ENCODE data around the gene EDNRA. TPM values are rescaled to one million over a fixed set of nuclear protein-coding genes. Genes with fewer than 3 reads are reported as not detected.

Gene EDNRA
- total and polyA plus RNA-seq, 11 donors = 3.8 to 39.0 (median 14.6) TPM

DNA sequence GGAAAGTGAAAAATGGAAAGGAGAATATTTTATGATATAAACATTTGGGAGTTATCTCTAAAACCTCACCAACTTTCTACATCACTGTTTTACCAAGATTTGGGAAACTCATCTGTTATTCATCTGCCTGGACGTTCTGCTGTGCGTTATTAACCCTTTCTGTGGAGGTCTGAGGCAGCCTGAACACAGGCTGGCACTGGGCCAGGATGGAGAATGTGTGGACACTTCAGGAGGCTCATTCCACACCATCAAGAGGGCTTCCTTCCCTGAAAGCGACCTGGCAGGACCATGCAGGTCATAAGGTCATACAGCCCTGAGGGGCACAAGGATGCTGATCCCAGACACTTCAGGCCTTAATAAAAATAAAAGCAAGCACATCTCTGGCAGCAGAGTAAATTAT is 105.1 kb downstream of the EDNRA start:
- no peak overlapping the region for H3K4me3 ChIP-seq
- WGBS, 4 donors = 42 to 50% (median 46%) methylated on average over 3 of the region's 3 CpGs
- H3K27me3 ChIP-seq = no peaks in the 10 kb centered on the region
- H3K4me1 ChIP-seq = peaks cover 0 to 12% (median 0%) of the 10 kb centered on the region in 12 donors
- no peak overlapping the region for H3K27ac ChIP-seq
- H3K36me3 ChIP-seq = no peaks in the 10 kb centered on the region
- peaks cover 0 to 17% (median 2%) of the 10 kb centered on the region in 12 donors for H3K9me3 ChIP-seq
- TF ChIP-seq, protein P1, sequence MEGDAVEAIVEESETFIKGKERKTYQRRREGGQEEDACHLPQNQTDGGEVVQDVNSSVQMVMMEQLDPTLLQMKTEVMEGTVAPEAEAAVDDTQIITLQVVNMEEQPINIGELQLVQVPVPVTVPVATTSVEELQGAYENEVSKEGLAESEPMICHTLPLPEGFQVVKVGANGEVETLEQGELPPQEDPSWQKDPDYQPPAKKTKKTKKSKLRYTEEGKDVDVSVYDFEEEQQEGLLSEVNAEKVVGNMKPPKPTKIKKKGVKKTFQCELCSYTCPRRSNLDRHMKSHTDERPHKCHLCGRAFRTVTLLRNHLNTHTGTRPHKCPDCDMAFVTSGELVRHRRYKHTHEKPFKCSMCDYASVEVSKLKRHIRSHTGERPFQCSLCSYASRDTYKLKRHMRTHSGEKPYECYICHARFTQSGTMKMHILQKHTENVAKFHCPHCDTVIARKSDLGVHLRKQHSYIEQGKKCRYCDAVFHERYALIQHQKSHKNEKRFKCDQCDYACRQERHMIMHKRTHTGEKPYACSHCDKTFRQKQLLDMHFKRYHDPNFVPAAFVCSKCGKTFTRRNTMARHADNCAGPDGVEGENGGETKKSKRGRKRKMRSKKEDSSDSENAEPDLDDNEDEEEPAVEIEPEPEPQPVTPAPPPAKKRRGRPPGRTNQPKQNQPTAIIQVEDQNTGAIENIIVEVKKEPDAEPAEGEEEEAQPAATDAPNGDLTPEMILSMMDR (IDR thresholded peaks at IDR 0.05) = no peak
- no peak for TF ChIP-seq POLR2A (IDR thresholded peaks at IDR 0.05)
- no peak for ATAC-seq
- intact Hi-C loops (cut with DNase I) = loop anchor here in 6 of 10 donors (5.0 to 10.0 kb wide), 6 partner anchors 61 to 569 kb away; no protein-coding TSS in a partner anchor
- no peak for DNase-seq

DNA sequence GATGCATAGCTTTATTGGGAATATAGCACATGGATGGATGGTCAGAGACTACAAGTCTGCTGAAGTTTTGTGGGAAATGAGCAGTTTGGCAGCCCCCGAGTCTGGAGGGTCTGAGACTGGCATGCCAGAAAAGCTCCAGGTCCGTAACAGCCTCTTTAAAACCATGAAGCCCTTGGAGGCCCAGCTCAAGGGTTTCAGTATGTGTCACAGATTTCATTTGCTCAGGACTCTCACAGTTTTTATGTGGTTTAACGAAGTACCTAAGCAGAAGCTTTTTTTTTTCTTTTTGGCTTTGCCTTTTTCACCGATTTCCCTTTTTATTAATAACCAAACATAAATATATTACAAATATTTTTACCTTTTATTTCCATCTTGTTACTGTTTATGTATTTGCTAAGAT is 105.7 kb downstream of the EDNRA start:
- ATAC-seq (no peak), DNase-seq (no peak)
- TF ChIP-seq POLR2A (IDR thresholded peaks at IDR 0.05) = no peak
- TF ChIP-seq, protein P1 (IDR thresholded peaks at IDR 0.05) = no peak
- no peaks in the 10 kb centered on the region for H3K36me3 ChIP-seq
- H3K9me3 ChIP-seq = peaks cover 0 to 17% (median 2%) of the 10 kb centered on the region in 12 donors
- no peaks in the 10 kb centered on the region for H3K27me3 ChIP-seq
- intact Hi-C loops (cut with DNase I) = loop anchor here in 6 of 10 donors (5.0 to 10.0 kb wide), 6 partner anchors 62 to 569 kb away; no protein-coding TSS in a partner anchor
- H3K4me3 ChIP-seq = no peak overlapping the region
- WGBS, 4 donors = 85 to 90% (median 89%) methylated on average over 4 of the region's 4 CpGs
- peaks cover 0 to 12% (median 0%) of the 10 kb centered on the region in 12 donors for H3K4me1 ChIP-seq
- no peak overlapping the region for H3K27ac ChIP-seq

DNA sequence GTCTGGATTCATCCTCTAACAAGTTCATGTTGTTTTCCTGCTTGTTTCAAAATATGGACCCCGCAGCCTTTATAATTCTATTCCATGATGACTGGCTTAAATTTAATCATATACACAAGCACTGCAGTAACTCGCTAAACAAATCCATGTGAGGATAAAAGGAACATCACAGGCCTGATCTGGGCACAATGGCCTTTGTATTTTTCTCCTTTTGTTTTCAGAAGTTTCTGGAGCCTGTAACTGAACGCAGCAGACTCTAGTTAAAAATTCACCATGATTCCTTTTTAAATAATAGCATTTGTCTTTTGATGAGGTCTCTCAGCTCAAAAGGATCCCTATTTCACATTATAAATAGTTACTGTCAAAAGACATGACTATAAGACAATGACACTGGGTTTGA is 106.1 kb downstream of the EDNRA start:
- Histone ChIP-seq H3K36me3 (no peaks in the 10 kb centered on the region), H3K27me3 (no peaks in the 10 kb centered on the region), H3K9me3 (peaks cover 0 to 17% (median 2%) of the 10 kb centered on the region in 12 donors), H3K27ac (no peak overlapping the region), H3K4me1 (peaks cover 0 to 12% (median 0%) of the 10 kb centered on the region in 12 donors), H3K4me3 (no peak overlapping the region)
- intact Hi-C loops (cut with DNase I) = loop anchor here in 6 of 10 donors (5.0 to 10.0 kb wide), 6 partner anchors 62 to 570 kb away; no protein-coding TSS in a partner anchor
- DNase-seq = no peak
- ATAC-seq = no peak
- 90 to 94% (median 92%) methylated on average over 3 of the region's 3 CpGs for WGBS, 4 donors
- TF ChIP-seq POLR2A (IDR thresholded peaks at IDR 0.05) = no peak

DNA sequence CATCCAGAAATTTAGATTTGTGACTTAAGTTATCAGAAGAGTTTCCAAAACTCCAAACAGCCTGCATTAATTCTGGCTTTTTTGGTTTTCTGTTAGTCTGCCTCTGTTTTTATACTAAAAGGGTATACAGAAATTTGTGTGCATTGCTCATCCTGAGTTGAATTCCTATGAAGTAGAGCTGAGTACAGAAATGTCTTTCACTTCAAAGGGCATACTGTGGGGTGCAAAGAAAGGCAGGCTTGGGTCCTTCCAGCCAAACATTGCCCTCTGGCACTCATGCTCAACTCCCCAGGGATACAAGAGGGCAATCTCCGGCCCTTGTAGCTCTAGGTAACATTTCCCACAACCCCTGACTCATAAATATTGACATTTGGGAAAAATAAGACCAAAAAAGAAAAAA is 108.7 kb downstream of the EDNRA start:
- Histone ChIP-seq H3K27me3 (no peaks in the 10 kb centered on the region), H3K4me3 (no peak overlapping the region), H3K36me3 (no peaks in the 10 kb centered on the region), H3K9me3 (peaks cover 0 to 10% (median under 1%) of the 10 kb centered on the region in 12 donors), H3K27ac (peak overlapping the region in 2 of 12 donors; percentile 9 to 16), H3K4me1 (peaks cover 0 to 12% (median 0%) of the 10 kb centered on the region in 12 donors)
- ATAC-seq = no peak
- WGBS, 4 donors = 65 to 75% (median 72%) methylated on average over 1 of the region's 1 CpG
- intact Hi-C loops (cut with DNase I) = loop anchor here in 7 of 10 donors (2.0 to 10.0 kb wide), 7 partner anchors 65 to 572 kb away; no protein-coding TSS in a partner anchor
- TF ChIP-seq POLR2A (IDR thresholded peaks at IDR 0.05) = no peak
- TF ChIP-seq, protein P1 (IDR thresholded peaks at IDR 0.05) = no peak
- no peak for DNase-seq

All from heart left ventricle (tissue), 16 donors.